Gastrocnemius medialis (tissue), 4 donors: ENCODE measurements around the gene ZNF384.

ENCODE experiments used
- POLR2A ChIP-seq, 2 donors: fragments of 450-650 bp; IDR thresholded peaks; one replicate each; pipeline ENCODE4 v1.6.1; 2017; ENCODE audit warnings: antibody characterized with exemption in 2 of 2, mild to moderate bottlenecking in 2 of 2, moderate library complexity in 2 of 2
- TF ChIP-seq, protein P1 (sequence below), 5 experiments: fragments of 450-650 bp in 3 of 5; fragments of 200-600 bp in 2 of 5; sonication (generic) in 2 of 5; IDR thresholded peaks in 4 of 5; conservative IDR thresholded peaks in 1 of 5; 1 replicate in 4 of 5; 2 replicates in 1 of 5; pipeline ENCODE4 v1.5.1; 2016 to 2019; ENCODE audit warnings: antibody characterized with exemption in 5 of 5, mild to moderate bottlenecking in 3 of 5, moderate library complexity in 3 of 5

DNA sequence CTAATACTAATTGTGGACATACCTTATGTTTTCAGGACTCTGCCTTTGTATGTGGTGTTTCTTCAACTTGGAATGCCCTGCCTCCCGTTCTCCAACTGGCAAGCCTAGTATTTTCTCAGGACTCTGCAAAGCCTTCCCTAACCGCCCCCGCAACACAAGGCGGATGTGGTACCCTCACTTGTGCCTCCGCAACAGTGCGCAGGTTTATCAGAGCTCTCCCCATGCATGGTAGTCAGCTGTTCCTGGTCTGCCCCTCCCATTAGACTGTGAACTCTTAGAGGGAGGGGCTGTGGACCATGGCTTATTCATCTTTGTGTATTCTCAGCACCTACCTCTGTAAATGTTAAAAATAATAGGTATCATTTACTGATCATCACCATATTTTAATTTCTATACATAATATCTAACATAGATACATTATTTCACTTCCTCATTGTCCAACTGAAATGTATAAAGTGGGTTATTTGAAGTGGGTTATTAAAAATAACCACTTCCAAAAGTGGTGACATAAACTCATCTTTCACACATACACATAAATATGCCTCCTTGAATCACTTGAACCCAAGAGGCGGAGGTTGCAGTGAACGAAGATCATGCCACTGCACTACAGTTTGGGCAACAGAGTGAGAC is 62.4 kb downstream of the ZNF384 start:
- TF ChIP-seq, protein P1, sequence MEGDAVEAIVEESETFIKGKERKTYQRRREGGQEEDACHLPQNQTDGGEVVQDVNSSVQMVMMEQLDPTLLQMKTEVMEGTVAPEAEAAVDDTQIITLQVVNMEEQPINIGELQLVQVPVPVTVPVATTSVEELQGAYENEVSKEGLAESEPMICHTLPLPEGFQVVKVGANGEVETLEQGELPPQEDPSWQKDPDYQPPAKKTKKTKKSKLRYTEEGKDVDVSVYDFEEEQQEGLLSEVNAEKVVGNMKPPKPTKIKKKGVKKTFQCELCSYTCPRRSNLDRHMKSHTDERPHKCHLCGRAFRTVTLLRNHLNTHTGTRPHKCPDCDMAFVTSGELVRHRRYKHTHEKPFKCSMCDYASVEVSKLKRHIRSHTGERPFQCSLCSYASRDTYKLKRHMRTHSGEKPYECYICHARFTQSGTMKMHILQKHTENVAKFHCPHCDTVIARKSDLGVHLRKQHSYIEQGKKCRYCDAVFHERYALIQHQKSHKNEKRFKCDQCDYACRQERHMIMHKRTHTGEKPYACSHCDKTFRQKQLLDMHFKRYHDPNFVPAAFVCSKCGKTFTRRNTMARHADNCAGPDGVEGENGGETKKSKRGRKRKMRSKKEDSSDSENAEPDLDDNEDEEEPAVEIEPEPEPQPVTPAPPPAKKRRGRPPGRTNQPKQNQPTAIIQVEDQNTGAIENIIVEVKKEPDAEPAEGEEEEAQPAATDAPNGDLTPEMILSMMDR (IDR thresholded peaks at IDR 0.05 in 4 of 5, conservative IDR thresholded peaks at IDR 0.05 in 1 of 5): no peak
- TF ChIP-seq POLR2A (IDR thresholded peaks at IDR 0.05): no peak
